NCI-H1436 treated with DMSO at 0.1 percent for 48 hours (cell line): ENCODE data around the gene HMGN1.

ENCODE experiments used
- DNase-seq: peaks from one replicate; lab custom pipeline; 2025; lab: John Stamatoyannopoulos, UW

HMGN1 gene

GRCh38 chr21:39296891-39297290, 52.0 kb downstream of the HMGN1 start:
- no peak for DNase-seq
